ENCODE data around the gene KCNJ2. TPM values are rescaled to one million over a fixed set of nuclear protein-coding genes. Genes with fewer than 3 reads are reported as not detected.
A peak's percentile ranks its signal among the peaks of the same experiment; 100 is the strongest.

KCNJ2 gene
- total RNA-seq, result 10 to 100 TPM; 14.6 to 25.3 TPM
- polyA plus RNA-seq (ENCODE audit: insufficient read length in 6 of 6), result 1 to 10 TPM; 3.2 to 7.0 (median 5.1) TPM
- long read RNA-seq, donor 1, full-length matches to known transcripts, result 1 of 1 reads
- long read RNA-seq, donor 1, partial matches to known transcripts, result 0 of 1 reads
- long read RNA-seq, donor 1, other reads (novel, unspliced or antisense), result 0 of 1 reads
- long read RNA-seq, donor 2, full-length matches to known transcripts, result 2 of 2 reads
- long read RNA-seq, donor 2, partial matches to known transcripts, result 0 of 2 reads
- long read RNA-seq, donor 2, other reads (novel, unspliced or antisense), result 0 of 2 reads
- long read RNA-seq, donor 3, result 0 reads
- long read RNA-seq, donor 4, full-length matches to known transcripts, result 2 of 2 reads
- long read RNA-seq, donor 4, partial matches to known transcripts, result 0 of 2 reads
- long read RNA-seq, donor 4, other reads (novel, unspliced or antisense), result 0 of 2 reads
- long read RNA-seq, donor 5, full-length matches to known transcripts, result 3 of 3 reads
- long read RNA-seq, donor 5, partial matches to known transcripts, result 0 of 3 reads
- long read RNA-seq, donor 5, other reads (novel, unspliced or antisense), result 0 of 3 reads
- long read RNA-seq, donor 6, partial matches to known transcripts, result 8 of 8 reads
- long read RNA-seq, donor 6, other reads (novel, unspliced or antisense), result 0 of 8 reads
- long read RNA-seq, donor 7, result 0 reads
- long read RNA-seq, donor 8, result 0 reads
- long read RNA-seq, donor 9, result 0 reads
- long read RNA-seq, donor 10, full-length matches to known transcripts, result 1 of 1 reads
- long read RNA-seq, donor 10, partial matches to known transcripts, result 0 of 1 reads
- long read RNA-seq, donor 10, other reads (novel, unspliced or antisense), result 0 of 1 reads
- long read RNA-seq, donor 11, result 0 reads
- long read RNA-seq, donor 12, result 0 reads

GRCh38 chr17:70168977-70169708 lies at the start of gene KCNJ2:
KCNJ2 (plus strand) TSS chr17:70169532; CDS start chr17:70175040, 5,508 bp downstream.
- ATAC-seq, result peak; percentile 92
- no peak for TF ChIP-seq CTCF (IDR thresholded peaks at IDR 0.05)
- intact Hi-C loops (cut with DNase I), result no loop called here
- H3K27ac ChIP-seq, result peak within 1 kb of the TSS; percentile 90 to 98
- no peaks in the 10 kb centered on the region for H3K9me3 ChIP-seq
- H3K27me3 ChIP-seq, result peaks cover 0 to 13% of the 10 kb centered on the region in 2 donors
- peak; percentile 82 to 99 (median 90) for DNase-seq
- H3K36me3 ChIP-seq, result no peaks in the 10 kb centered on the region
- peaks cover 0 to 39% of the 10 kb centered on the region in 2 donors for H3K4me1 ChIP-seq
- peak within 1 kb of the TSS; percentile 53 to 66 for H3K4me3 ChIP-seq

- ATAC-seq, result no peak
- intact Hi-C loops (cut with DNase I), result no loop called here
These were observed 49.8 kb upstream of the KCNJ2 start for GRCh38 chr17:70119545-70119944.

GRCh38 chr17:70119983-70120382 lies 49.3 kb upstream of the KCNJ2 start:
- no peak for DNase-seq
- ATAC-seq, result peak; percentile 39
- intact Hi-C loops (cut with DNase I), result no loop called here

More at GRCh38 chr17:70119545-70119944, 49.8 kb upstream of the KCNJ2 start:
- Histone ChIP-seq H3K27ac (no peak overlapping the region), H3K36me3 (no peaks in the 10 kb centered on the region), H3K27me3 (no peaks in the 10 kb centered on the region), H3K4me1 (peaks cover 0 to 28% of the 10 kb centered on the region in 2 donors), H3K9me3 (no peaks in the 10 kb centered on the region), H3K4me3 (no peak overlapping the region)
- DNase-seq, result no peak
- no peak for TF ChIP-seq CTCF (IDR thresholded peaks at IDR 0.05)

GRCh38 chr17:70120425-70120824 lies 48.9 kb upstream of the KCNJ2 start:
- peak in 1 of 4 donors; percentile 38 for DNase-seq
- TF ChIP-seq CTCF (IDR thresholded peaks at IDR 0.05), result no peak

More at GRCh38 chr17:70119983-70120382, 49.3 kb upstream of the KCNJ2 start:
- no peaks in the 10 kb centered on the region for H3K27me3 ChIP-seq
- H3K9me3 ChIP-seq, result no peaks in the 10 kb centered on the region
- H3K27ac ChIP-seq, result no peak overlapping the region
- H3K36me3 ChIP-seq, result no peaks in the 10 kb centered on the region
- no peak overlapping the region for H3K4me3 ChIP-seq
- H3K4me1 ChIP-seq, result peaks cover 0 to 28% of the 10 kb centered on the region in 2 donors
- TF ChIP-seq CTCF (IDR thresholded peaks at IDR 0.05), result no peak

More at GRCh38 chr17:70120425-70120824, 48.9 kb upstream of the KCNJ2 start:
- Histone ChIP-seq H3K27me3 (no peaks in the 10 kb centered on the region), H3K4me1 (peaks cover 0 to 28% of the 10 kb centered on the region in 2 donors), H3K36me3 (no peaks in the 10 kb centered on the region), H3K9me3 (no peaks in the 10 kb centered on the region), H3K27ac (no peak overlapping the region), H3K4me3 (no peak overlapping the region)
- ATAC-seq, result peak; percentile 35
- intact Hi-C loops (cut with DNase I), result no loop called here

Measured in left lung (tissue), 14 donors.